ENCODE measurements around the gene ALS2. TPM values are rescaled to one million over a fixed set of nuclear protein-coding genes. Genes with fewer than 3 reads are reported as not detected.

The ALS2 gene
- total RNA-seq, 1 experiment from 2014 or later: 22.0 TPM

GRCh38 chr2:201656102-201656501 lies 124.6 kb downstream of the ALS2 start:
- Histone ChIP-seq H3K36me3 (no peaks in the 10 kb centered on the region), H3K27ac (no peak overlapping the region), H3K27me3 (no peaks in the 10 kb centered on the region), H3K4me3 (no peak overlapping the region), H3K4me1 (no peaks in the 10 kb centered on the region), H3K9me3 (replicated peaks) (no peaks in the 10 kb centered on the region)
- DNase-seq: no peak

GRCh38 chr2:201654616-201655384 lies 125.9 kb downstream of the ALS2 start:
- Histone ChIP-seq H3K27me3 (no peaks in the 10 kb centered on the region), H3K36me3 (no peaks in the 10 kb centered on the region), H3K27ac (no peak overlapping the region), H3K4me3 (no peak overlapping the region), H3K4me1 (no peaks in the 10 kb centered on the region), H3K9me3 (replicated peaks) (no peaks in the 10 kb centered on the region)
- DNase-seq: no peak

- no peak overlapping the region for H3K27ac ChIP-seq
Observed at GRCh38 chr2:201653221-201653620, 127.5 kb downstream of the ALS2 start.

More at GRCh38 chr2:201653221-201653620, 127.5 kb downstream of the ALS2 start:
- DNase-seq: no peak
- H3K9me3 ChIP-seq (replicated peaks): no peaks in the 10 kb centered on the region
- no peaks in the 10 kb centered on the region for H3K36me3 ChIP-seq
- H3K4me1 ChIP-seq: no peaks in the 10 kb centered on the region
- no peaks in the 10 kb centered on the region for H3K27me3 ChIP-seq
- no peak overlapping the region for H3K4me3 ChIP-seq

Other genes with a start within 250 kb of the ALS2 start
- 51.7 and 55.1 TPM in 2 replicates for gene TMEM237, start 137.4 kb downstream of the ALS2 start, total RNA-seq (2014; rRNA removed; shearing (Covaris generic))
- gene MPP4, start 82.3 kb downstream of the ALS2 start, total RNA-seq (2014; rRNA removed; shearing (Covaris generic)): 0.05 and 0.24 TPM in 2 replicates
- 0.20 and 0.47 TPM in 2 replicates for gene CDK15, start 25.6 kb upstream of the ALS2 start, total RNA-seq (2014; rRNA removed; shearing (Covaris generic))

All from SJCRH30 (cell line).